GM12864 (cell line): ENCODE data around the gene RFX2.

ENCODE experiments used
- DNase-seq: peaks from one replicate; pipeline ENCODE4 v3.0.0-alpha.2; 2011; ENCODE audit warnings: low read depth
- H3K4me3 ChIP-seq: 2 replicates; pipeline ENCODE4 v1.5.1; 2011; ENCODE audit warnings: mild to moderate bottlenecking, low read depth, low read length, control low read depth
- CTCF ChIP-seq: IDR thresholded peaks from 2 replicates; pipeline ENCODE4 v1.5.1; 2011; ENCODE audit warnings: low read depth, mild to moderate bottlenecking, moderate library complexity, low read length, control low read depth, inconsistent platforms; ENCODE audit errors: missing control alignments

The RFX2 gene

DNA sequence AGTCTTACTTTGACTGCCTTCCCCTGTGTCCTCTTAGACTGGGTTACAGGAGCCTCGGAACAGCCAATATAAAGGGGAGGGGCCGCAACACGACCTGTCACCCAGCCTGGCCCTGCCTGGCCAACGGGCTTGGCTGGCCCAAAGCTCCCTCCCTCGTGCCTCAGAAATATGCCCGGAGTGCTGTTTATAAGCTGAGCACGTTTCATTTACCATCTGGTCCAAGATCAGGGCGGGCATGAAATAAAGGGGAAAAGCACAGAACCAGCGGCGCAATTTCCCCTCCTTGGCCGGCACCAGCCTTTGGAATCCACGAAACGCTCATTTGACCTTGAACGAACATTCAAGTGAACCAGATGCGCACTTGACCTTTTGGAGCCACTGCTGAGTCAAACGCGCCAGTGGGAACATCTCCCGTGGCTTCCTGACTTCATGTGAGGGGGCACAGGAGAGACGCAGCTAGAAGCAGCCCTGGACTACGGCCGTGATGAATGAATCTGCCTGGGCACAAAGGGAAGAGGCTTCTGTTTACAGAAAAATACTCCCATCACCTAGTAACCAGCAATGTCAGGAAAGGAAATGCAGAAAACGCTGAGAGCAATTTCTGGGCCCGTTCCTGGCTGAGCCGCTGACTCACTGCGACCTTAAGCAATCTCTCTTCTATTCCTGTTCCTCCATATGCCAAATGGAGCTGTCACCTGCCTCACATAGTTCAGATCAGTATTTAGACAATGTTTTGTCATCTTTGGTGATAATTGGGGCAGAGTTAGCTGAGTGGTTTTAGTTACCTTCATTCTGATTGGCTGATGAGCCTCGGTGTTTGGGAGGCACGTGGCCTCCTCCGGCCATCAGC lies 53.3 kb downstream of the RFX2 start:
- TF ChIP-seq CTCF: no peak
- DNase-seq: no peak
- H3K4me3 ChIP-seq: no peak overlapping the region

- H3K4me3 ChIP-seq: no peak overlapping the region
- TF ChIP-seq CTCF: no peak
- no peak for DNase-seq
These were observed 54.0 kb downstream of the RFX2 start for GRCh38 chr19:6056282-6056741.

DNA sequence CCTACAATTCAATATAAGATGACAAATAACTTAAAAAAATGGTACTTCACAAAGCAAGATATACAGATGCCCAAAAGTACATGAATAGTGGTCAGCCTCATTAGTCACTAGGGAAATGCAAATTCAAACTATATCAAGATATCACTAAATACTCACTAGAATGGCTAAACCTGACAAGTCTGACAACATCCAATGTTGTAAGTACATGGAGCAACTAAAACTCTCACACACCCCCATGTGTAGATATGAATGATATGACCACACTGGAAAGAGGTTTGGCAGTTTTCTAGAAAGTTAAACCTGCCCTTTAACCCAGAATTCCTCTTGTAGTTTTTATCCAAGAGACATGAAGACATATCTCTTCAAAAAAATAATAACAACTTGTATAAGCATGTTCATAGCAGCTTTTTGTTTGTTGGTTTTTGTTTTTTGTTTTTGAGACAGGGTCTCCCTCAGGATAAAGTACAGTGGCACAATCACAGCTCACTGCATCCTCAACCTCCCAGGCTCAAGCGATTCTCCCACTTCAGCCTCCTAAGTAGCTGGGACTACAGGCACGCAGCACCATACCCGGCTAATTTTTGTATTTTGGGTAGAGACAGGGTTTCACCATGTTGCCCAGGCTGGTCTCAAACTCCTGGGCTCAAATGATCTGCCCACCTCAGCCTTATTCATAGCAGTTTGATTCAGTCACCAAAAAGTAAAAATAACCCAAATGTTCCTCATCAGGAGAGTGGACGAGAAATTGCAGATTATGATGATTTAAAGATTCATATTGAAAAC lies 55.1 kb downstream of the RFX2 start:
- no peak for TF ChIP-seq CTCF
- no peak for DNase-seq
- no peak overlapping the region for H3K4me3 ChIP-seq

- no peak for DNase-seq
- no peak overlapping the region for H3K4me3 ChIP-seq
- peak; percentile 88 for TF ChIP-seq CTCF
These were observed 61.4 kb downstream of the RFX2 start for GRCh38 chr19:6048793-6049405.

GRCh38 chr19:6048348-6048747 lies 62.0 kb downstream of the RFX2 start:
- no peak overlapping the region for H3K4me3 ChIP-seq
- no peak for DNase-seq
- TF ChIP-seq CTCF: no peak

GRCh38 chr19:6047741-6048251 lies 62.5 kb downstream of the RFX2 start:
- peak; percentile 43 for TF ChIP-seq CTCF
- H3K4me3 ChIP-seq: no peak overlapping the region
- DNase-seq: no peak
